Left ventricle myocardium inferior (tissue), 1 donor: ENCODE measurements around the gene ADK. TPM values are rescaled to one million over a fixed set of nuclear protein-coding genes. Genes with fewer than 3 reads are reported as not detected.

Source experiments
- DNase-seq: peaks from one replicate; pipeline ENCODE4 v3.0.0-alpha.2; 2020
- H3K27ac ChIP-seq: fragments of 200-600 bp; replicated peaks from 2 replicates; pipeline ENCODE4 v1.8.0; 2021
- H3K27me3 ChIP-seq: fragments of 200-600 bp; 2 replicates; pipeline ENCODE4 v1.8.0; 2021; ENCODE audit warnings: low read depth
- H3K36me3 ChIP-seq: fragments of 200-600 bp; 2 replicates; pipeline ENCODE4 v1.8.0; 2021
- H3K4me1 ChIP-seq: fragments of 200-600 bp; 2 replicates; pipeline ENCODE4 v1.8.0; 2021
- H3K4me3 ChIP-seq: fragments of 200-600 bp; 2 replicates; pipeline ENCODE4 v1.8.0; 2021; ENCODE audit warnings: mild to moderate bottlenecking, moderate library complexity
- H3K9me3 ChIP-seq: fragments of 200-600 bp; replicated peaks from 2 replicates; pipeline ENCODE4 v1.8.0; 2021
- CTCF ChIP-seq: fragments of 200-600 bp; IDR thresholded peaks from 2 replicates; pipeline ENCODE4 v1.8.0; 2021; ENCODE audit warnings: antibody characterized with exemption, mild to moderate bottlenecking, borderline replicate concordance
- intact Hi-C: fragments of 100-400 bp; cut with micrococcal nuclease; formaldehyde crosslinking; loops from one replicate; pipeline ENCODE4 v1.11.0; 2022
- total RNA-seq: library from RNA; stranded (reverse); fragmentation: NEBNext Ultra II Directional; extraction: Animal tissue kit (Norgen Biotek cat#: 25700); gene quantifications from one replicate; pipeline ENCODE4 v1.2.1, GENCODE V29; 2021
- donor health status: DM: no; HTN: yes; CAD: no; lungs with severe emphysema.

ADK gene
- total RNA-seq, 1 donor from 2014 or later, result 41.3 TPM

GRCh38 chr10:74255888-74256357, 104.9 kb downstream of the ADK start:
- Histone ChIP-seq H3K36me3 (no peaks in the 10 kb centered on the region), H3K4me1 (peaks cover 9% of the 10 kb centered on the region), H3K4me3 (no peak overlapping the region), H3K27me3 (no peaks in the 10 kb centered on the region), H3K27ac (no peak overlapping the region), H3K9me3 (no peaks in the 10 kb centered on the region)
- TF ChIP-seq CTCF, result no peak
- intact Hi-C loops, result no loop called here
- no peak for DNase-seq

DNA sequence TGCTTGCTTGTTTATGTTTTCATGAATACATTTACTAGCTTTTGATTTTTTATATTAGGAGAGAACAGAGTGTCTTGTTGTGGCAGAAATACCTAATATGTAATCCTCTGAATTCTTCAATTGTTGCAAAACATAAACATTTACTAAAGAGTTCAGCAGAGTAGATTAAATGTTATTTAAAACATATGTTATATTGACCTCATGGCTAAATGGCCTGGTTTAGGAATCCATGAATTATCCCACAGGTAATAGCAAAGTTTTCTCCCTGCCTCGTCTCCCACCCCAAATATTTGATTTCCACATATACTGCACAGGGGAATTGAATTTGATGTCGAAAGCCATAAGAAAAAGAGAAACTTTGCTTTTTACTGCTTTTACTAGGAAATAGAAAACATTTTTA, 111.8 kb downstream of the ADK start:
- Histone ChIP-seq H3K4me1 (peaks cover 4% of the 10 kb centered on the region), H3K4me3 (no peak overlapping the region), H3K27me3 (no peaks in the 10 kb centered on the region), H3K9me3 (no peaks in the 10 kb centered on the region), H3K36me3 (no peaks in the 10 kb centered on the region), H3K27ac (no peak overlapping the region)
- no peak for DNase-seq
- no peak for TF ChIP-seq CTCF
- intact Hi-C loops, result loop anchor here (10.0 kb wide), 1 partner anchor 972 kb away; the partner anchor contains the start of gene COMTD1

DNA sequence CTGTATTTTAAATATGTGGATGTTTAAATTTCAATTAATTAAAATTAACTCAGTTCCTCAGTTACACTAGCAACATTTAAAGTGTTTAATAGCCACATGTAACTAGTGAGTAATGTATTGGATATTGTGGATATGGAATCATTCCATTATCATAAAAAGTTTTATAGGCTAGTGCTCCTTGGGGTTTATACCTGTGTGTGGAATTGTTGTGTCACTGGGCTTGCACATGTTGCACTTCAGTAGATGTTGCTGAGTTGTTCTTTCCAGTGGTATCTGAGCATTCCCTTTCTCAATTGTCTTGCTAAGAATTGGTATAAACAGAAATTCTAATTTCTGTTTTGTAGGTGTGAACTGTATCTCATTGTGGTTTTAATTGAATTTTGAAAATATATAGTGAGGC, 113.0 kb downstream of the ADK start:
- no peak for DNase-seq
- no peaks in the 10 kb centered on the region for H3K27me3 ChIP-seq
- peaks cover 4% of the 10 kb centered on the region for H3K4me1 ChIP-seq
- H3K9me3 ChIP-seq, result no peaks in the 10 kb centered on the region
- H3K27ac ChIP-seq, result no peak overlapping the region
- no peaks in the 10 kb centered on the region for H3K36me3 ChIP-seq
- H3K4me3 ChIP-seq, result no peak overlapping the region
- intact Hi-C loops, result loop anchor here (10.0 kb wide), 1 partner anchor 971 kb away; the partner anchor contains the start of gene COMTD1
- TF ChIP-seq CTCF, result no peak

GRCh38 chr10:74272288-74272687, 121.3 kb downstream of the ADK start:
- Histone ChIP-seq H3K36me3 (no peaks in the 10 kb centered on the region), H3K27me3 (no peaks in the 10 kb centered on the region), H3K27ac (no peak overlapping the region), H3K9me3 (no peaks in the 10 kb centered on the region), H3K4me3 (no peak overlapping the region), H3K4me1 (peaks cover 9% of the 10 kb centered on the region)
- no peak for TF ChIP-seq CTCF
- intact Hi-C loops, result no loop called here
- no peak for DNase-seq

- no peak for TF ChIP-seq CTCF
- H3K4me1 ChIP-seq, result peaks cover 9% of the 10 kb centered on the region
- no peak overlapping the region for H3K4me3 ChIP-seq
- H3K36me3 ChIP-seq, result no peaks in the 10 kb centered on the region
- DNase-seq, result no peak
- no peak overlapping the region for H3K27ac ChIP-seq
- intact Hi-C loops, result no loop called here
- H3K9me3 ChIP-seq, result no peaks in the 10 kb centered on the region
- H3K27me3 ChIP-seq, result no peaks in the 10 kb centered on the region
Observed at GRCh38 chr10:74275755-74276290, 124.8 kb downstream of the ADK start.
